Measurements from ENCODE around the gene DRAXIN.
A peak's percentile ranks its signal among the peaks of the same experiment; 100 is the strongest.
"Not testable (repeated sequence)": the region's sequence is repeated elsewhere in the genome, so short reads cannot be mapped to it uniquely, and the experiment has no call there.

Gene DRAXIN

GRCh38 chr1:11691302-11691914, at the start of gene DRAXIN:
DRAXIN (plus strand) TSS chr1:11691710; CDS start chr1:11706259, 14,549 bp downstream.
- peaks cover 81% of the 10 kb centered on the region for H3K27me3 Mint-ChIP-seq
- intact Hi-C loops (cut with micrococcal nuclease) = no loop called here
- H3K4me1 Mint-ChIP-seq (ENCODE audit: low read depth) = peaks cover 32% of the 10 kb centered on the region
- no peaks in the 10 kb centered on the region for H3K9me3 Mint-ChIP-seq
- H3K36me3 Mint-ChIP-seq (ENCODE audit: low read depth) = no peaks in the 10 kb centered on the region
- peak within 1 kb of the TSS; percentile 49 for H3K4me3 Mint-ChIP-seq
- H3K27ac Mint-ChIP-seq = peak within 1 kb of the TSS; percentile 2

- intact Hi-C loops (cut with micrococcal nuclease) = loop anchor here (2.0 kb wide), 2 partner anchors 305 to 605 kb away; no protein-coding TSS in a partner anchor
- H3K36me3 Mint-ChIP-seq (ENCODE audit: low read depth) = no peaks in the 10 kb centered on the region
- no peaks in the 10 kb centered on the region for H3K4me1 Mint-ChIP-seq (ENCODE audit: low read depth)
- no peaks in the 10 kb centered on the region for H3K9me3 Mint-ChIP-seq
- no peak overlapping the region for H3K4me3 Mint-ChIP-seq
- H3K27ac Mint-ChIP-seq = no peak overlapping the region
- peaks cover 35% of the 10 kb centered on the region for H3K27me3 Mint-ChIP-seq
Measured at GRCh38 chr1:11641776-11642305, 49.7 kb upstream of the DRAXIN start.

GRCh38 chr1:11642418-11643017, 49.0 kb upstream of the DRAXIN start:
- not testable (repeated sequence) for H3K4me1 Mint-ChIP-seq (ENCODE audit: low read depth); H3K27ac Mint-ChIP-seq; H3K36me3 Mint-ChIP-seq (ENCODE audit: low read depth); H3K4me3 Mint-ChIP-seq; H3K9me3 Mint-ChIP-seq
- peaks cover 41% of the 10 kb centered on the region for H3K27me3 Mint-ChIP-seq
- intact Hi-C loops (cut with micrococcal nuclease) = loop anchor here (2.0 kb wide), 1 partner anchor 606 kb away; no protein-coding TSS in a partner anchor

- no peaks in the 10 kb centered on the region for H3K9me3 Mint-ChIP-seq
- peaks cover 45% of the 10 kb centered on the region for H3K27me3 Mint-ChIP-seq
- no peaks in the 10 kb centered on the region for H3K4me1 Mint-ChIP-seq (ENCODE audit: low read depth)
- intact Hi-C loops (cut with micrococcal nuclease) = loop anchor here (2.0 kb wide), 1 partner anchor 607 kb away; no protein-coding TSS in a partner anchor
- no peak overlapping the region for H3K4me3 Mint-ChIP-seq
- no peaks in the 10 kb centered on the region for H3K36me3 Mint-ChIP-seq (ENCODE audit: low read depth)
- no peak overlapping the region for H3K27ac Mint-ChIP-seq
Measured at GRCh38 chr1:11643782-11644181, 47.7 kb upstream of the DRAXIN start.

GRCh38 chr1:11645270-11645669, 46.2 kb upstream of the DRAXIN start:
- peaks cover 7% of the 10 kb centered on the region for H3K4me1 Mint-ChIP-seq (ENCODE audit: low read depth)
- no peaks in the 10 kb centered on the region for H3K36me3 Mint-ChIP-seq (ENCODE audit: low read depth)
- no peak overlapping the region for H3K27ac Mint-ChIP-seq
- no peak overlapping the region for H3K4me3 Mint-ChIP-seq
- H3K9me3 Mint-ChIP-seq = no peaks in the 10 kb centered on the region
- peaks cover 53% of the 10 kb centered on the region for H3K27me3 Mint-ChIP-seq
- intact Hi-C loops (cut with micrococcal nuclease) = no loop called here

GRCh38 chr1:11645670-11646265, 45.7 kb upstream of the DRAXIN start:
- H3K4me1 Mint-ChIP-seq (ENCODE audit: low read depth) = peaks cover 12% of the 10 kb centered on the region

GRCh38 chr1:11646317-11646716, 45.2 kb upstream of the DRAXIN start:
- Mint-ChIP-seq H3K27me3 (peaks cover 58% of the 10 kb centered on the region), H3K9me3 (no peaks in the 10 kb centered on the region), H3K27ac (no peak overlapping the region), H3K4me3 (no peak overlapping the region), H3K36me3 (ENCODE audit: low read depth) (no peaks in the 10 kb centered on the region), H3K4me1 (ENCODE audit: low read depth) (peaks cover 18% of the 10 kb centered on the region)
- intact Hi-C loops (cut with micrococcal nuclease) = no loop called here

More at GRCh38 chr1:11645670-11646265, 45.7 kb upstream of the DRAXIN start:
- no peaks in the 10 kb centered on the region for H3K36me3 Mint-ChIP-seq (ENCODE audit: low read depth)
- H3K27me3 Mint-ChIP-seq = peaks cover 57% of the 10 kb centered on the region
- no peak overlapping the region for H3K27ac Mint-ChIP-seq
- H3K4me3 Mint-ChIP-seq = no peak overlapping the region
- intact Hi-C loops (cut with micrococcal nuclease) = no loop called here
- no peaks in the 10 kb centered on the region for H3K9me3 Mint-ChIP-seq

GRCh38 chr1:11647333-11647732, 44.2 kb upstream of the DRAXIN start:
- Mint-ChIP-seq H3K9me3 (no peaks in the 10 kb centered on the region), H3K4me1 (ENCODE audit: low read depth) (peaks cover 18% of the 10 kb centered on the region), H3K27ac (no peak overlapping the region), H3K27me3 (peaks cover 59% of the 10 kb centered on the region), H3K4me3 (no peak overlapping the region), H3K36me3 (ENCODE audit: low read depth) (no peaks in the 10 kb centered on the region)
- intact Hi-C loops (cut with micrococcal nuclease) = no loop called here

GRCh38 chr1:11648039-11648438, 43.5 kb upstream of the DRAXIN start:
- intact Hi-C loops (cut with micrococcal nuclease) = no loop called here
- peaks cover 65% of the 10 kb centered on the region for H3K27me3 Mint-ChIP-seq

GRCh38 chr1:11648732-11649158, 42.8 kb upstream of the DRAXIN start:
- no peaks in the 10 kb centered on the region for H3K36me3 Mint-ChIP-seq (ENCODE audit: low read depth)
- H3K9me3 Mint-ChIP-seq = no peaks in the 10 kb centered on the region
- intact Hi-C loops (cut with micrococcal nuclease) = no loop called here
- H3K4me1 Mint-ChIP-seq (ENCODE audit: low read depth) = peaks cover 18% of the 10 kb centered on the region
- peaks cover 70% of the 10 kb centered on the region for H3K27me3 Mint-ChIP-seq
- no peak overlapping the region for H3K27ac Mint-ChIP-seq
- H3K4me3 Mint-ChIP-seq = no peak overlapping the region

More at GRCh38 chr1:11648039-11648438, 43.5 kb upstream of the DRAXIN start:
- Mint-ChIP-seq H3K36me3 (ENCODE audit: low read depth) (no peaks in the 10 kb centered on the region), H3K4me1 (ENCODE audit: low read depth) (peaks cover 18% of the 10 kb centered on the region), H3K4me3 (no peak overlapping the region), H3K9me3 (no peaks in the 10 kb centered on the region), H3K27ac (no peak overlapping the region)

GRCh38 chr1:11649237-11649623, 42.3 kb upstream of the DRAXIN start:
- Mint-ChIP-seq H3K4me1 (ENCODE audit: low read depth) (peaks cover 18% of the 10 kb centered on the region), H3K4me3 (no peak overlapping the region), H3K36me3 (ENCODE audit: low read depth) (no peaks in the 10 kb centered on the region), H3K27me3 (peaks cover 74% of the 10 kb centered on the region), H3K27ac (no peak overlapping the region), H3K9me3 (no peaks in the 10 kb centered on the region)
- intact Hi-C loops (cut with micrococcal nuclease) = no loop called here

GRCh38 chr1:11649624-11650330, 41.7 kb upstream of the DRAXIN start:
- Mint-ChIP-seq H3K4me1 (ENCODE audit: low read depth) (peaks cover 18% of the 10 kb centered on the region), H3K27ac (no peak overlapping the region), H3K9me3 (no peaks in the 10 kb centered on the region), H3K27me3 (peaks cover 74% of the 10 kb centered on the region), H3K36me3 (ENCODE audit: low read depth) (no peaks in the 10 kb centered on the region), H3K4me3 (no peak overlapping the region)
- intact Hi-C loops (cut with micrococcal nuclease) = loop anchor here (1.0 to 2.0 kb wide), 2 partner anchors 61 to 70 kb away; no protein-coding TSS in a partner anchor

- Mint-ChIP-seq H3K9me3 (no peaks in the 10 kb centered on the region), H3K27me3 (peaks cover 78% of the 10 kb centered on the region), H3K36me3 (ENCODE audit: low read depth) (no peaks in the 10 kb centered on the region), H3K27ac (no peak overlapping the region), H3K4me1 (ENCODE audit: low read depth) (peaks cover 22% of the 10 kb centered on the region), H3K4me3 (peak overlapping the region; percentile 37)
- intact Hi-C loops (cut with micrococcal nuclease) = loop anchor here (1.0 to 2.0 kb wide), 2 partner anchors 60 to 69 kb away; no protein-coding TSS in a partner anchor
Measured at GRCh38 chr1:11650331-11650991, 41.0 kb upstream of the DRAXIN start.
